CD4-positive, CD25-positive, alpha-beta regulatory T cell (primary cell): ENCODE results near the gene DOK6. TPM values are rescaled to one million over a fixed set of nuclear protein-coding genes. Genes with fewer than 3 reads are reported as not detected.

ENCODE experiments used
- ATAC-seq, 2 donors: fragments of 150-1000 bp; cut with Tn5 transposase; one replicate each; pipeline ENCODE4 v1.10.0; 2021; ENCODE audit warnings: low read depth in 2 of 2, moderate number of reproducible peaks in 2 of 2, moderate library complexity in 1 of 2
- DNase-seq, 3 donors: peaks; one replicate each; pipeline versions ENCODE4 v3.0.0 to v3.0.0-alpha.2; 2012 to 2022; ENCODE audit warnings: mixed read lengths in 1 of 3
- H3K27ac ChIP-seq: one replicate; pipeline ENCODE4 v1.7.0; 2013; ENCODE audit warnings: mild to moderate bottlenecking, low read length; ENCODE audit not compliant: insufficient read depth, poor library complexity, severe bottlenecking
- H3K27me3 ChIP-seq: one replicate; pipeline ENCODE4 v1.7.0; 2013; ENCODE audit warnings: low read length; ENCODE audit not compliant: control insufficient read depth, insufficient read depth
- H3K36me3 ChIP-seq: one replicate; pipeline ENCODE4 v1.7.0; 2013; ENCODE audit warnings: mild to moderate bottlenecking, low read length, moderate library complexity; ENCODE audit not compliant: control insufficient read depth, insufficient read depth
- H3K4me1 ChIP-seq: 2 replicates; pipeline ENCODE4 v1.7.0; 2013; ENCODE audit warnings: mild to moderate bottlenecking, low read length; ENCODE audit not compliant: insufficient read depth, control insufficient read depth, poor library complexity, severe bottlenecking
- H3K4me3 ChIP-seq: one replicate; pipeline ENCODE4 v1.7.0; 2013; ENCODE audit warnings: low read depth, mild to moderate bottlenecking, low read length, moderate library complexity
- H3K9me3 ChIP-seq, 2 experiments: 1 replicate in 1 of 2; 2 replicates in 1 of 2; pipeline ENCODE4 v1.7.0; 2013; ENCODE audit warnings: low read length in 2 of 2, mild to moderate bottlenecking in 1 of 2, moderate library complexity in 1 of 2; ENCODE audit not compliant: control insufficient read depth in 2 of 2
- H3K27ac Mint-ChIP-seq, 3 donors: one replicate each; pipeline ENCODE4 v1.8.0; 2020 to 2022; ENCODE audit warnings: mild to moderate bottlenecking in 3 of 3, mixed read lengths in 3 of 3, moderate library complexity in 2 of 3
- H3K27me3 Mint-ChIP-seq: one replicate; pipeline ENCODE4 v1.8.0; 2022; ENCODE audit warnings: mild to moderate bottlenecking, mixed read lengths
- H3K36me3 Mint-ChIP-seq: one replicate; pipeline ENCODE4 v1.8.0; 2020; ENCODE audit warnings: mixed read lengths
- H3K4me1 Mint-ChIP-seq, 4 donors: one replicate each; pipeline ENCODE4 v1.8.0; 2020 to 2022; ENCODE audit warnings: mixed read lengths in 4 of 4, mild to moderate bottlenecking in 1 of 4
- H3K4me3 Mint-ChIP-seq, 4 donors: one replicate each; pipeline ENCODE4 v1.8.0; 2020 to 2022; ENCODE audit warnings: mild to moderate bottlenecking in 4 of 4, mixed read lengths in 4 of 4, moderate library complexity in 3 of 4
- H3K9me3 Mint-ChIP-seq, 7 donors: one replicate each; pipeline ENCODE4 v1.8.0; 2020 to 2022; ENCODE audit warnings: mixed read lengths in 7 of 7, mild to moderate bottlenecking in 3 of 7, moderate library complexity in 2 of 7
- polyA plus RNA-seq, 4 donors: library from polyadenylated mRNA; unstranded; fragments of 300-500 nt; fragmentation: Illumina TruSeq; gene quantifications; one replicate each; pipeline ENCODE4 v1.2.3, GENCODE V29; 2021
- total RNA-seq: library from RNA; stranded (reverse); gene quantifications from one replicate; pipeline ENCODE4 v1.2.3, GENCODE V29; 2022

Gene DOK6
- total and polyA plus RNA-seq, 5 donors from 2014 or later: 0.03 TPM; not detected in 4

- no peak overlapping the region for H3K4me3 Mint-ChIP-seq
- H3K36me3 Mint-ChIP-seq: no peaks in the 10 kb centered on the region
- Histone ChIP-seq H3K27me3 (no peaks in the 10 kb centered on the region), H3K9me3 (no peaks in the 10 kb centered on the region), H3K4me3 (no peak overlapping the region), H3K4me1 (no peaks in the 10 kb centered on the region), H3K36me3 (no peaks in the 10 kb centered on the region), H3K27ac (no peak overlapping the region)
- H3K27ac Mint-ChIP-seq: no peak overlapping the region
- DNase-seq (no peak), ATAC-seq (no peak)
- H3K9me3 Mint-ChIP-seq: peaks cover 0 to 13% (median 4%) of the 10 kb centered on the region in 7 donors
- H3K4me1 Mint-ChIP-seq: no peaks in the 10 kb centered on the region
- H3K27me3 Mint-ChIP-seq: no peaks in the 10 kb centered on the region
Measured at GRCh38 chr18:69597561-69597960, 196.9 kb downstream of the DOK6 start.

GRCh38 chr18:69599377-69599776, 198.7 kb downstream of the DOK6 start:
- no peaks in the 10 kb centered on the region for H3K4me1 ChIP-seq
- Mint-ChIP-seq H3K27me3 (no peaks in the 10 kb centered on the region), H3K27ac (no peak overlapping the region), H3K4me3 (no peak overlapping the region), H3K9me3 (peaks cover 0 to 13% (median 4%) of the 10 kb centered on the region in 7 donors), H3K4me1 (no peaks in the 10 kb centered on the region), H3K36me3 (no peaks in the 10 kb centered on the region)
- no peak for ATAC-seq
- no peaks in the 10 kb centered on the region for H3K36me3 ChIP-seq
- no peaks in the 10 kb centered on the region for H3K9me3 ChIP-seq
- no peak overlapping the region for H3K4me3 ChIP-seq
- no peak overlapping the region for H3K27ac ChIP-seq
- no peak for DNase-seq
- H3K27me3 ChIP-seq: no peaks in the 10 kb centered on the region

- H3K27ac Mint-ChIP-seq: no peak overlapping the region
- DNase-seq (no peak), ATAC-seq (no peak)
- no peak overlapping the region for H3K27ac ChIP-seq
- no peaks in the 10 kb centered on the region for H3K27me3 Mint-ChIP-seq
- H3K4me1 Mint-ChIP-seq: no peaks in the 10 kb centered on the region
- H3K36me3 ChIP-seq: no peaks in the 10 kb centered on the region
- no peaks in the 10 kb centered on the region for H3K9me3 ChIP-seq
- H3K4me3 Mint-ChIP-seq: no peak overlapping the region
- H3K27me3 ChIP-seq: no peaks in the 10 kb centered on the region
- no peak overlapping the region for H3K4me3 ChIP-seq
- H3K36me3 Mint-ChIP-seq: no peaks in the 10 kb centered on the region
- H3K9me3 Mint-ChIP-seq: peaks cover 0 to 2% (median 0%) of the 10 kb centered on the region in 7 donors
- H3K4me1 ChIP-seq: no peaks in the 10 kb centered on the region
Measured at GRCh38 chr18:69612242-69612641, 211.6 kb downstream of the DOK6 start.

- Mint-ChIP-seq H3K36me3 (no peaks in the 10 kb centered on the region), H3K4me3 (no peak overlapping the region), H3K4me1 (no peaks in the 10 kb centered on the region), H3K27ac (no peak overlapping the region), H3K9me3 (no peaks in the 10 kb centered on the region), H3K27me3 (no peaks in the 10 kb centered on the region)
- no peaks in the 10 kb centered on the region for H3K36me3 ChIP-seq
- no peak overlapping the region for H3K4me3 ChIP-seq
- no peak overlapping the region for H3K27ac ChIP-seq
- no peaks in the 10 kb centered on the region for H3K9me3 ChIP-seq
- no peaks in the 10 kb centered on the region for H3K27me3 ChIP-seq
- DNase-seq (no peak), ATAC-seq (no peak)
- no peaks in the 10 kb centered on the region for H3K4me1 ChIP-seq
Measured at GRCh38 chr18:69616114-69616513, 215.4 kb downstream of the DOK6 start.

GRCh38 chr18:69617408-69617807, 216.7 kb downstream of the DOK6 start:
- Histone ChIP-seq H3K27ac (no peak overlapping the region), H3K4me3 (no peak overlapping the region), H3K4me1 (no peaks in the 10 kb centered on the region), H3K9me3 (no peaks in the 10 kb centered on the region), H3K27me3 (no peaks in the 10 kb centered on the region), H3K36me3 (no peaks in the 10 kb centered on the region)
- Mint-ChIP-seq H3K27me3 (no peaks in the 10 kb centered on the region), H3K4me3 (no peak overlapping the region), H3K27ac (no peak overlapping the region), H3K4me1 (no peaks in the 10 kb centered on the region), H3K9me3 (no peaks in the 10 kb centered on the region), H3K36me3 (no peaks in the 10 kb centered on the region)
- no peak for ATAC-seq
- no peak for DNase-seq

- Mint-ChIP-seq H3K4me1 (no peaks in the 10 kb centered on the region), H3K27me3 (no peaks in the 10 kb centered on the region), H3K27ac (no peak overlapping the region), H3K4me3 (no peak overlapping the region), H3K9me3 (no peaks in the 10 kb centered on the region), H3K36me3 (no peaks in the 10 kb centered on the region)
- Histone ChIP-seq H3K4me3 (no peak overlapping the region), H3K27me3 (no peaks in the 10 kb centered on the region), H3K36me3 (no peaks in the 10 kb centered on the region), H3K27ac (no peak overlapping the region), H3K9me3 (no peaks in the 10 kb centered on the region), H3K4me1 (no peaks in the 10 kb centered on the region)
- ATAC-seq (no peak), DNase-seq (no peak)
Measured at GRCh38 chr18:69617888-69618287, 217.2 kb downstream of the DOK6 start.

GRCh38 chr18:69622184-69622583, 221.5 kb downstream of the DOK6 start:
- H3K27me3 Mint-ChIP-seq: no peaks in the 10 kb centered on the region

GRCh38 chr18:69622961-69623360, 222.3 kb downstream of the DOK6 start:
- no peak for ATAC-seq
- no peak overlapping the region for H3K27ac ChIP-seq
- no peak overlapping the region for H3K4me3 ChIP-seq
- no peaks in the 10 kb centered on the region for H3K36me3 Mint-ChIP-seq
- H3K4me1 ChIP-seq: no peaks in the 10 kb centered on the region
- H3K4me3 Mint-ChIP-seq: no peak overlapping the region
- no peak for DNase-seq
- H3K27ac Mint-ChIP-seq: no peak overlapping the region
- H3K27me3 ChIP-seq: no peaks in the 10 kb centered on the region
- H3K27me3 Mint-ChIP-seq: no peaks in the 10 kb centered on the region
- H3K9me3 ChIP-seq: no peaks in the 10 kb centered on the region
- H3K9me3 Mint-ChIP-seq: no peaks in the 10 kb centered on the region
- no peaks in the 10 kb centered on the region for H3K4me1 Mint-ChIP-seq
- no peaks in the 10 kb centered on the region for H3K36me3 ChIP-seq

More at GRCh38 chr18:69622184-69622583, 221.5 kb downstream of the DOK6 start:
- DNase-seq (no peak), ATAC-seq (no peak)
- Mint-ChIP-seq H3K27ac (no peak overlapping the region), H3K4me1 (no peaks in the 10 kb centered on the region), H3K4me3 (no peak overlapping the region), H3K9me3 (no peaks in the 10 kb centered on the region), H3K36me3 (no peaks in the 10 kb centered on the region)
- H3K36me3 ChIP-seq: no peaks in the 10 kb centered on the region
- H3K9me3 ChIP-seq: no peaks in the 10 kb centered on the region
- H3K4me3 ChIP-seq: no peak overlapping the region
- no peak overlapping the region for H3K27ac ChIP-seq
- no peaks in the 10 kb centered on the region for H3K4me1 ChIP-seq
- no peaks in the 10 kb centered on the region for H3K27me3 ChIP-seq
